Cardiac ventricle fibroblast (primary cell): ENCODE measurements around the gene RBMY1E. TPM values are rescaled to one million over a fixed set of nuclear protein-coding genes. Genes with fewer than 3 reads are reported as not detected.

Experiments used
- total RNA-seq: library from RNA; depleted of rRNA; stranded (reverse); fragments of >200 nt; gene quantifications from 2 replicates; pipeline ENCODE4 v1.2.3, GENCODE V29; 2015

The RBMY1E gene
- total RNA-seq, result not detected in 2 replicates

DNA sequence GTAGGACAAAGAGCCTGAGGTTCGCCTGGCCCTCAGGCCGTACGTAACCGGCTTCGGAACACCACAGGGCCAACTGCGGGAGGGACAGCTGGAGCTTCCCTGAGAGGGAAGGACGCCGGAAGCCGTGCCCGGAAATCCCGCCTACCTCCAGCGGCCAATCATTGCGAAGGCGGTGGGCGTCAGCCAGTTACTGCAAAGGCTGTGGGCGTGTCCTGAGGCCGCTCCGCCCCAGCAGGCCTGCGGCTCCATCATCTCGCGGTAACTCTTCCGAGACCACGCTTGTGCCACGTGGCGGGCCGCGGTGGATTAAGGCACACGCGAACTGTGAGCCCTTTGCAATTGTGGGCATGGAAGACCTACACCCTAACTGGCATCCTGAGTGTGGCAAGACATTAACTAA is at the start of gene RBMY1E:
Gene RBMY1E, minus strand, starts transcription at position 101 of the 400 bp plus-strand sequence. CDS start 1,978 bp downstream, outside the sequence.

DNA sequence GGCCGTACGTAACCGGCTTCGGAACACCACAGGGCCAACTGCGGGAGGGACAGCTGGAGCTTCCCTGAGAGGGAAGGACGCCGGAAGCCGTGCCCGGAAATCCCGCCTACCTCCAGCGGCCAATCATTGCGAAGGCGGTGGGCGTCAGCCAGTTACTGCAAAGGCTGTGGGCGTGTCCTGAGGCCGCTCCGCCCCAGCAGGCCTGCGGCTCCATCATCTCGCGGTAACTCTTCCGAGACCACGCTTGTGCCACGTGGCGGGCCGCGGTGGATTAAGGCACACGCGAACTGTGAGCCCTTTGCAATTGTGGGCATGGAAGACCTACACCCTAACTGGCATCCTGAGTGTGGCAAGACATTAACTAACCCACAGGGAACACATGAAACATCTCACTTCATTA is 23.4 kb downstream of the RBMY1E start, which contains the start of gene RBMY1D:
Gene RBMY1D, minus strand, starts transcription at position 101 of the 400 bp plus-strand sequence. CDS start 2,013 bp downstream, outside the sequence.

Other genes starting within 250 kb of the RBMY1E start
- gene RBMY1D, start 23.5 kb downstream of the RBMY1E start, total RNA-seq, result not detected in 2 replicates